Prostate gland (tissue), 2 donors: ENCODE data around the gene CSNK1D. TPM values are rescaled to one million over a fixed set of nuclear protein-coding genes. Genes with fewer than 3 reads are reported as not detected.

Source experiments
- DNase-seq: peaks from one replicate; pipeline ENCODE4 v3.0.0-alpha.2; 2019; ENCODE audit warnings: low spot score
- H3K27ac ChIP-seq, 2 donors: fragments of 200-600 bp; sonication (generic); 2 replicates each; pipeline ENCODE4 v1.5.1; 2017 to 2019
- H3K27me3 ChIP-seq: fragments of 200-600 bp; sonication (generic); replicated peaks from 2 replicates; pipeline ENCODE4 v1.5.1; 2019; ENCODE audit not compliant: insufficient read depth
- H3K36me3 ChIP-seq, 2 donors: fragments of 200-600 bp; sonication (generic); 1 replicate in 1 of 2; 2 replicates in 1 of 2; pipeline versions ENCODE4 v1.5.1 to v1.8.1; 2017 to 2019
- H3K4me1 ChIP-seq: fragments of 200-600 bp; sonication (generic); replicated peaks from 2 replicates; pipeline ENCODE4 v1.5.1; 2019
- H3K4me3 ChIP-seq, 2 donors: fragments of 200-600 bp; sonication (generic); 2 replicates each; pipeline ENCODE4 v1.5.1; 2017 to 2019
- H3K9me3 ChIP-seq: fragments of 200-600 bp; sonication (generic); 2 replicates; pipeline ENCODE4 v1.5.1; 2017
- POLR2A ChIP-seq: fragments of 450-650 bp; IDR thresholded peaks from one replicate; pipeline ENCODE4 v1.6.1; 2016; ENCODE audit warnings: antibody characterized with exemption, mild to moderate bottlenecking
- POLR2AphosphoS5 ChIP-seq: sonication (generic); formaldehyde crosslinking; IDR thresholded peaks from one replicate; pipeline ENCODE4 v1.6.1; 2017; ENCODE audit warnings: antibody characterized with exemption
- WGBS: methylation state at CpG from one replicate; pipeline ENCODE4 v1.1.5; 2018; 5-methylcytosine and 5-hydroxymethylcytosine counted together
- intact Hi-C: fragments of 100-400 bp; cut with DNase I; formaldehyde crosslinking; loops from one replicate; pipeline ENCODE4 v1.14.2; 2022
- total RNA-seq, 2 donors: library from RNA; depleted of rRNA; stranded (reverse); fragments of >200 nt; gene quantifications; one replicate each; pipeline ENCODE4 v1.1.0, GENCODE V29; 2016
- TF ChIP-seq, protein P1 (sequence below), 4 experiments: fragments of 200-600 bp in 2 of 4; fragments of 450-650 bp in 2 of 4; sonication (generic) in 2 of 4; IDR thresholded peaks; 1 replicate in 3 of 4; 2 replicates in 1 of 4; pipeline ENCODE4 v1.5.1; 2016 to 2019; ENCODE audit warnings: antibody characterized with exemption in 4 of 4, mild to moderate bottlenecking in 2 of 4, moderate library complexity in 2 of 4

Gene CSNK1D
- total RNA-seq, 2 donors from 2014 or later = 80.3 to 155 TPM

DNA sequence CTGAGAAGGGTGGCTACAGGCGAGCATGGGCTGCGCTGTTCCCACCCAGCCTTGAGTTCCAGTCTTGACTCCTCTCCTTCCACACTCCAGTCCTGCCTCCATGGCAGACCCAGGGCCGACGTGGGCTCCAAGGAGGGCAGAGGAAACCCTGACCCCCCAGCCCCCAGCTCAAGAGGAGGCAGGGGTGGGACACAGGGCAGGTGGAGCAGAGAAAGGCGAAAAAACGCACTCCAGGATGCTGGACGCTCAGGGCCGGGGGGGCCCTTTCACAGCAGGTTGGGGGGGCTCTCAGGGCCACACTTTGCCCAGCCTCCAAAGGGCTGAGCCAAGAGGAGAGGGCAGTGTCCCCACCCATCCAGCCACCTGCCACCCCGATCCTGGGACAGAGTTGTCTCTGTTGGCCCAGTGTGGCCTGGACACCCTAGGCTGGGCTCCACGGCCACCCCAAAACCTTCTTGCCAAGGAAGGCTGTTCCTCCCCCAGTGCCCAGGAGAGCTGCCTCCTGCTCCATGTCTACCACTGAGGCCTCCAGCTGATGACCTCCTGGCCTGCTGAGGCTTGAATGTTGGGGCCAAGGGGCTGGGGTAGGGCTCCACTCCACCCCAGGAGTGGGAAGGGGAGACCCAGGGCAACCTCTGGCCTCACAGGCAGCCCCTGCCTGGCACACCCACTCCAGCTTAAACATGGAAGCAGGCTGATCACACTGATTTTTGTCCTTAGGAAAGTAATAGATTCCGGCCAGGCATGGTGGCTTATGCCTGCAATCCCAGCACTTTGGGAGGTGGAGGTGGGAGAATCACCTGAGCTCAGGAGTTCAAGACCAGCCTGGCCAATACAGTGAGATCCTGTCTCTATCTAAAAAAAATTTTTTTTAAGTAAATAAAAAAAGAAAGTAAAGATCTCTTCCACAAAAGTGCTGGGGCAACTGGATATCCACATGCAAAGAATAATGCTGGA, 53.5 kb downstream of the CSNK1D start:
- intact Hi-C loops = no loop called here
- no peak overlapping the region for H3K27ac ChIP-seq

DNA sequence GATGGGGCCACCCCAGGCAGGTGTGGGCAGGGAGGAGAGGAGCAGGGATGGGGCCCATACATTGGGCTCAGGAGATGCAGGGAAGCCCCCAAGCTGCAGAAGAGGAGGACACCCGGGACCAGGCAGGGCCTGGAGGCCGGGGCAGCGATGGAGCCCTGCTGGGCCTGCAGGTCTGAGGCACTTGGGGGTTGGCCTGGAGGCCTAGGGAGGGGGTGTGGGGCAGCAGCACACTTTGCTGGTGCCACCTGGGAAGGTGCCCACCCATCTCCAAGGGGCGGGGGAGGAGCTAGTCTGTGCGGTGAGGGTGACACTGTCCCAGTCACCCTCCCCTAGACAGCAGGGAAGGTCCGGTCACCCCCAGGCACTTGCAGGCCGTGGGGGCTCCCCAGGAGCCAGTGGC, 54.4 kb downstream of the CSNK1D start:
- 80% methylated on average over 7 of the region's 7 CpGs for WGBS

More for the DNA sequence above, 53.5 kb downstream of the CSNK1D start:
- Histone ChIP-seq H3K36me3 (no peaks in the 10 kb centered on the region), H3K4me3 (no peak overlapping the region), H3K9me3 (no peaks in the 10 kb centered on the region), H3K4me1 (no peaks in the 10 kb centered on the region), H3K27me3 (no peaks in the 10 kb centered on the region)
- DNase-seq = no peak
- WGBS = 91% methylated on average over 10 of the region's 11 CpGs
- TF ChIP-seq, protein P1, sequence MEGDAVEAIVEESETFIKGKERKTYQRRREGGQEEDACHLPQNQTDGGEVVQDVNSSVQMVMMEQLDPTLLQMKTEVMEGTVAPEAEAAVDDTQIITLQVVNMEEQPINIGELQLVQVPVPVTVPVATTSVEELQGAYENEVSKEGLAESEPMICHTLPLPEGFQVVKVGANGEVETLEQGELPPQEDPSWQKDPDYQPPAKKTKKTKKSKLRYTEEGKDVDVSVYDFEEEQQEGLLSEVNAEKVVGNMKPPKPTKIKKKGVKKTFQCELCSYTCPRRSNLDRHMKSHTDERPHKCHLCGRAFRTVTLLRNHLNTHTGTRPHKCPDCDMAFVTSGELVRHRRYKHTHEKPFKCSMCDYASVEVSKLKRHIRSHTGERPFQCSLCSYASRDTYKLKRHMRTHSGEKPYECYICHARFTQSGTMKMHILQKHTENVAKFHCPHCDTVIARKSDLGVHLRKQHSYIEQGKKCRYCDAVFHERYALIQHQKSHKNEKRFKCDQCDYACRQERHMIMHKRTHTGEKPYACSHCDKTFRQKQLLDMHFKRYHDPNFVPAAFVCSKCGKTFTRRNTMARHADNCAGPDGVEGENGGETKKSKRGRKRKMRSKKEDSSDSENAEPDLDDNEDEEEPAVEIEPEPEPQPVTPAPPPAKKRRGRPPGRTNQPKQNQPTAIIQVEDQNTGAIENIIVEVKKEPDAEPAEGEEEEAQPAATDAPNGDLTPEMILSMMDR (IDR thresholded peaks at IDR 0.05) = no peak
- TF ChIP-seq POLR2AphosphoS5 (no peak), POLR2A (no peak)

DNA sequence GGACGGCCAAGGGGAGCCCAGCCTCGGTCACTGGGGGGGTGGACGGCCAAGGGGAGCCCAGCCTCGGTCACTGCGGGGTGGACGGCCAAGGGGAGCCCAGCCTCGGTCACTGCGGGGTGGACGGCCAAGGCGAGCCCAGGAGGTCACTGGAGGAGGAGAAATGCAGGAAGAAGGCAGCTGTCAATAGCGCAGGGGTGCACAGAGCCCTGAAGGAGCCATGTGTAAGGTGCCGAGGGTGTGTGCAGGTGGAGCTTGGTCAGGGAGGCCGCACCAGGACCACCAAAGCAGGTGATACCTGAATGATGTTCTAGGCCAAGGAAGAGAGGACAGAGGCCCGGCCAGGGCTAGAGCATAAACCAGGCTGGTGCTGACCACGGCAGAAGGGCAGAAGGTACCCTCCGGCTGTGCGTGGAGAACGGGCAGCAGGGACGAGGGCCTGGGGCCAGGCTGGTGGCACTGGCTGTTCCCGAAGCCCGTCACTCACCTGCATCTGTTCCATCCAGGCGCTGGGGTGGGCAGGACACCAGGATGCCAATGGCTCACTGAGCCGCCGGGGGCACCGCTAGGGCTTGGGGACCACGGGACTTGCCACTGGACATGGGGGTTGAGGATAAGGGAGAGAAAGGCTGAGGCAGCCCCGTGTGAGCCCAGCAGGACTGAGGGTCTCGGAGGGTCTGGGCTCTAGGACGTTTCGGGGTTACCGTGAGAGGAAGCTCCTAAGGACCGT, 55.0 kb downstream of the CSNK1D start:
- WGBS = 92% methylated on average over 31 of the region's 32 CpGs
- intact Hi-C loops = no loop called here

More for the DNA sequence above, 54.4 kb downstream of the CSNK1D start:
- intact Hi-C loops = no loop called here
- H3K9me3 ChIP-seq = no peaks in the 10 kb centered on the region
- H3K27me3 ChIP-seq = no peaks in the 10 kb centered on the region
- no peaks in the 10 kb centered on the region for H3K36me3 ChIP-seq
- H3K4me3 ChIP-seq = no peak overlapping the region
- no peak overlapping the region for H3K27ac ChIP-seq
- no peaks in the 10 kb centered on the region for H3K4me1 ChIP-seq
- TF ChIP-seq, protein P1 (IDR thresholded peaks at IDR 0.05) = no peak
- TF ChIP-seq POLR2AphosphoS5 (no peak), POLR2A (no peak)
- DNase-seq = no peak

DNA sequence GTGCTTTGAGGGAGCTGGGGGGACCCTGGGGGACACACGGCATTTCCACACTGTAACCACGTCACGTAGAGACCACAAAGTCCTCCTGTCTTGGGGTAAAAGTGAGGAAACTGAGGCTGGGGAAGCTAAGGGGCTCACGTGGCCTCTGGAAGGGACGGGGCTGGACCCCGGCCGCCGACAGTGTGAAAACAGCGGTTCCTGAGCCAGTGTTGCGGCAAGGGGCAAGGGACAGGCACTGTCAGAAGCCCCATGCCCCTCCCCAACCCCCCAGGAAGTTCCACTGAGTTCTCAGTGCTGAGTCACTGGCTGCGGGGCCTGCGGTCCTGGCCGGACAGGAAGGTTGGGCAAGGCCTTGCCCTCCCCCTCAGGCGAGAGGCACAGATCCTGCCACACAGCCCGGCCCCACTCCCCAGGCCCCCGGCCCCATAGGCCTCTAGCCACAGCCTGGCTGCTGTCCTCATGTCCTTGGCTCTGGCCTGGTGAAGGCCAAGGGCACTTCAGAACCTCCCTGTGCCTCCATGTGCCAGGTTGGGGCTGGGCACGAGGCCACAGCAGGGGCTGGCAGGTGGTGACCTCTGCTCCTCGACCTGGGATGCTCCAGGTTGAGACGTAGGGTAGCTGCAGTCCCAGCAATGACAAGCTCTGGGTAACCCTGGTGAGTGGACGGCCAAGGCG, 55.8 kb downstream of the CSNK1D start:
- H3K4me1 ChIP-seq = peaks cover 4% of the 10 kb centered on the region
- H3K27me3 ChIP-seq = no peaks in the 10 kb centered on the region
- H3K9me3 ChIP-seq = no peaks in the 10 kb centered on the region
- 75% methylated on average over 21 of the region's 21 CpGs for WGBS
- H3K27ac ChIP-seq = peak overlapping the region in 1 of 2 donors; percentile 33
- H3K4me3 ChIP-seq = no peak overlapping the region
- intact Hi-C loops = no loop called here
- H3K36me3 ChIP-seq = no peaks in the 10 kb centered on the region
- no peak for DNase-seq
- TF ChIP-seq, protein P1 (IDR thresholded peaks at IDR 0.05) = no peak
- no peak for TF ChIP-seq POLR2A
- no peak for TF ChIP-seq POLR2AphosphoS5

More for the DNA sequence above, 55.0 kb downstream of the CSNK1D start:
- Histone ChIP-seq H3K4me3 (no peak overlapping the region), H3K27me3 (no peaks in the 10 kb centered on the region), H3K27ac (no peak overlapping the region), H3K36me3 (no peaks in the 10 kb centered on the region), H3K9me3 (no peaks in the 10 kb centered on the region), H3K4me1 (peaks cover 2% of the 10 kb centered on the region)
- DNase-seq = no peak
- TF ChIP-seq POLR2AphosphoS5 = no peak
- TF ChIP-seq, protein P1 (IDR thresholded peaks at IDR 0.05) = no peak
- no peak for TF ChIP-seq POLR2A
